ENCODE measurements around the gene R3HDM2. TPM values are rescaled to one million over a fixed set of nuclear protein-coding genes. Genes with fewer than 3 reads are reported as not detected.

Gene R3HDM2
- total RNA-seq, 2 donors from 2014 or later = 82.7 to 116 TPM

DNA sequence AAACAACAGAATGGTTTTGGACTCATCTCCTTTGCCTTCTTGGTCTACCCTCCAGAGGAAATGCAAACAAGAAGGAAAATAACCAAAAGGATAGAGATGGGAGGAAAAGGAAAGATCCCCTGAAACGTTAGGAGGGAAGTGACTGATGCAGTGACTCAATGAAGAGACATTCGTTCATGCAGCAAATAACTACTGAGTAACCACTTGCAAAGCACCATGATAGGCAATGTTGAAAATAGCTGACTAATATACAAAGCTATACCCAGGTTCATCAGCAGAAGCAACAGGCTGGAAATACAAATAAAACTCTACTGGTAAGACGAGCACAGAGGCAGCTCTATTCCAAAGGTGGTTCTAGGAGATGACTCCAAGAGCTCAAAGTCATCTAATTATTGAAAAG lies 41.8 kb downstream of the R3HDM2 start:
- Mint-ChIP-seq H3K36me3 (ENCODE audit: low read depth) (peaks cover 52% of the 10 kb centered on the region), H3K4me3 (no peak overlapping the region), H3K27me3 (ENCODE audit: insufficient read depth) (no peaks in the 10 kb centered on the region), H3K4me1 (peaks cover 21% of the 10 kb centered on the region), H3K9me3 (peaks cover 6% of the 10 kb centered on the region), H3K27ac (no peak overlapping the region)
- Histone ChIP-seq H3K9ac (ENCODE audit: extremely low read depth, low read length, poor library complexity, severe bottlenecking) (no peak overlapping the region), H3K36me3 (ENCODE audit: control insufficient read depth, insufficient read depth, low read length) (peaks cover 18% of the 10 kb centered on the region), H3K27ac (ENCODE audit: low read depth, low read length) (no peak overlapping the region), H3K4me1 (ENCODE audit: control insufficient read depth, insufficient read depth, low read length) (peaks cover 13% of the 10 kb centered on the region), H3K27me3 (ENCODE audit: control insufficient read depth, insufficient read depth, low read length, poor library complexity, severe bottlenecking) (no peaks in the 10 kb centered on the region), H3K4me3 (ENCODE audit: low read length) (peak overlapping the region; percentile 13), H3K9me3 (ENCODE audit: control insufficient read depth, low read length) (no peaks in the 10 kb centered on the region)
- no peak for DNase-seq
- TF ChIP-seq, protein P1, sequence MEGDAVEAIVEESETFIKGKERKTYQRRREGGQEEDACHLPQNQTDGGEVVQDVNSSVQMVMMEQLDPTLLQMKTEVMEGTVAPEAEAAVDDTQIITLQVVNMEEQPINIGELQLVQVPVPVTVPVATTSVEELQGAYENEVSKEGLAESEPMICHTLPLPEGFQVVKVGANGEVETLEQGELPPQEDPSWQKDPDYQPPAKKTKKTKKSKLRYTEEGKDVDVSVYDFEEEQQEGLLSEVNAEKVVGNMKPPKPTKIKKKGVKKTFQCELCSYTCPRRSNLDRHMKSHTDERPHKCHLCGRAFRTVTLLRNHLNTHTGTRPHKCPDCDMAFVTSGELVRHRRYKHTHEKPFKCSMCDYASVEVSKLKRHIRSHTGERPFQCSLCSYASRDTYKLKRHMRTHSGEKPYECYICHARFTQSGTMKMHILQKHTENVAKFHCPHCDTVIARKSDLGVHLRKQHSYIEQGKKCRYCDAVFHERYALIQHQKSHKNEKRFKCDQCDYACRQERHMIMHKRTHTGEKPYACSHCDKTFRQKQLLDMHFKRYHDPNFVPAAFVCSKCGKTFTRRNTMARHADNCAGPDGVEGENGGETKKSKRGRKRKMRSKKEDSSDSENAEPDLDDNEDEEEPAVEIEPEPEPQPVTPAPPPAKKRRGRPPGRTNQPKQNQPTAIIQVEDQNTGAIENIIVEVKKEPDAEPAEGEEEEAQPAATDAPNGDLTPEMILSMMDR (conservative IDR thresholded peaks at IDR 0.05) = no peak
- 76 to 81% methylated on average over 3 of the region's 3 CpGs for WGBS, 2 experiments (ENCODE audit: insufficient coverage in 1 of 2, insufficient read length in 1 of 2)

- Mint-ChIP-seq H3K9me3 (peaks cover 6% of the 10 kb centered on the region), H3K36me3 (ENCODE audit: low read depth) (peaks cover 46% of the 10 kb centered on the region), H3K27ac (no peak overlapping the region), H3K4me3 (no peak overlapping the region), H3K4me1 (peaks cover 21% of the 10 kb centered on the region), H3K27me3 (ENCODE audit: insufficient read depth) (no peaks in the 10 kb centered on the region)
- Histone ChIP-seq H3K36me3 (ENCODE audit: control insufficient read depth, insufficient read depth, low read length) (peaks cover 18% of the 10 kb centered on the region), H3K9ac (ENCODE audit: extremely low read depth, low read length, poor library complexity, severe bottlenecking) (no peak overlapping the region), H3K4me3 (ENCODE audit: low read length) (no peak overlapping the region), H3K27ac (ENCODE audit: low read depth, low read length) (no peak overlapping the region), H3K9me3 (ENCODE audit: control insufficient read depth, low read length) (no peaks in the 10 kb centered on the region), H3K4me1 (ENCODE audit: control insufficient read depth, insufficient read depth, low read length) (peaks cover 13% of the 10 kb centered on the region), H3K27me3 (ENCODE audit: control insufficient read depth, insufficient read depth, low read length, poor library complexity, severe bottlenecking) (no peaks in the 10 kb centered on the region)
- DNase-seq = no peak
- TF ChIP-seq, protein P1 (conservative IDR thresholded peaks at IDR 0.05) = no peak
- 95 to 98% methylated on average over 3 to 4 of the region's 5 CpGs for WGBS, 2 experiments (ENCODE audit: insufficient coverage in 1 of 2, insufficient read length in 1 of 2)
Measured at GRCh38 chr12:57388425-57388824, 42.4 kb downstream of the R3HDM2 start.

GRCh38 chr12:57386187-57386720 lies 44.6 kb downstream of the R3HDM2 start:
- 96 to 98% methylated on average over 24 to 33 of the region's 33 CpGs for WGBS, 2 experiments (ENCODE audit: insufficient coverage in 1 of 2, insufficient read length in 1 of 2)
- no peaks in the 10 kb centered on the region for H3K27me3 Mint-ChIP-seq (ENCODE audit: insufficient read depth)
- peaks cover 13% of the 10 kb centered on the region for H3K4me1 ChIP-seq (ENCODE audit: control insufficient read depth, insufficient read depth, low read length)
- no peak overlapping the region for H3K27ac Mint-ChIP-seq
- TF ChIP-seq, protein P1 (conservative IDR thresholded peaks at IDR 0.05) = no peak
- H3K4me1 Mint-ChIP-seq = peaks cover 21% of the 10 kb centered on the region
- H3K27me3 ChIP-seq (ENCODE audit: control insufficient read depth, insufficient read depth, low read length, poor library complexity, severe bottlenecking) = no peaks in the 10 kb centered on the region
- no peak overlapping the region for H3K4me3 ChIP-seq (ENCODE audit: low read length)
- peaks cover 35% of the 10 kb centered on the region for H3K36me3 Mint-ChIP-seq (ENCODE audit: low read depth)
- H3K36me3 ChIP-seq (ENCODE audit: control insufficient read depth, insufficient read depth, low read length) = peaks cover 13% of the 10 kb centered on the region
- H3K4me3 Mint-ChIP-seq = no peak overlapping the region
- DNase-seq = no peak
- H3K9me3 ChIP-seq (ENCODE audit: control insufficient read depth, low read length) = no peaks in the 10 kb centered on the region
- H3K9me3 Mint-ChIP-seq = peaks cover 6% of the 10 kb centered on the region
- H3K9ac ChIP-seq (ENCODE audit: extremely low read depth, low read length, poor library complexity, severe bottlenecking) = no peak overlapping the region
- no peak overlapping the region for H3K27ac ChIP-seq (ENCODE audit: low read depth, low read length)
